SK-N-SH (cell line): ENCODE measurements around the gene FRMD5.

ENCODE experiments used
- POLR2AphosphoS5 ChIP-seq: IDR thresholded peaks from 2 replicates; pipeline ENCODE4 v1.6.1; 2012; ENCODE audit warnings: low read depth, low read length
- TF ChIP-seq, protein P1 (sequence below): fragments of 150-350 bp; IDR thresholded peaks from 2 replicates; pipeline ENCODE4 v1.6.1; 2017; ENCODE audit warnings: antibody characterized with exemption, low read length, low read depth, borderline replicate concordance
- TF ChIP-seq, protein P2 (sequence below): fragments of 200-600 bp; sonication (generic); IDR thresholded peaks from 2 replicates; pipeline ENCODE4 v1.6.1; 2017; ENCODE audit warnings: antibody characterized with exemption, mild to moderate bottlenecking, moderate library complexity
- TF ChIP-seq, protein P3 (sequence below): IDR thresholded peaks from 2 replicates; pipeline ENCODE4 v1.4.0; 2012; ENCODE audit warnings: low read depth

DNA sequence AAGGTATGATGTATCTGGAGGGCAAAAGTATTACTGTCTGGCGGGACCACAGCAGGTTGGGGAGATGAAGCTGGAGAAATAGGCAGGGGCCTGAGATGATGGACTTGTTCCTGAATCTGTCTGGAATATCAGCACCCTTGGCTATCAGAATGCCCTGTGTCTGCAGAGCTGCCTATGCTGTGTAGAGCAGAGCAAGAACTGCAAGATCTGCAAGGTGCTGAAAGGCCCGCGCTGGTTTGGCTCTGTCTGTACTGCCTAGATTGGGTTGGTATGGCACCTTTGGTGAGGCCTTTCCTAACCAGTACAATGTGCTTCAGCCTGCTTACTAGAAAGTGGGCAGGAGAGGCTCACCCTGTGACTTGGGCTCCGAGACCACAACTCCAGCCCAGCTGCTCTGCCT is 271.5 kb downstream of the FRMD5 start:
- TF ChIP-seq, protein P1, sequence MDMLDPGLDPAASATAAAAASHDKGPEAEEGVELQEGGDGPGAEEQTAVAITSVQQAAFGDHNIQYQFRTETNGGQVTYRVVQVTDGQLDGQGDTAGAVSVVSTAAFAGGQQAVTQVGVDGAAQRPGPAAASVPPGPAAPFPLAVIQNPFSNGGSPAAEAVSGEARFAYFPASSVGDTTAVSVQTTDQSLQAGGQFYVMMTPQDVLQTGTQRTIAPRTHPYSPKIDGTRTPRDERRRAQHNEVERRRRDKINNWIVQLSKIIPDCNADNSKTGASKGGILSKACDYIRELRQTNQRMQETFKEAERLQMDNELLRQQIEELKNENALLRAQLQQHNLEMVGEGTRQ: no peak
- TF ChIP-seq, protein P2, sequence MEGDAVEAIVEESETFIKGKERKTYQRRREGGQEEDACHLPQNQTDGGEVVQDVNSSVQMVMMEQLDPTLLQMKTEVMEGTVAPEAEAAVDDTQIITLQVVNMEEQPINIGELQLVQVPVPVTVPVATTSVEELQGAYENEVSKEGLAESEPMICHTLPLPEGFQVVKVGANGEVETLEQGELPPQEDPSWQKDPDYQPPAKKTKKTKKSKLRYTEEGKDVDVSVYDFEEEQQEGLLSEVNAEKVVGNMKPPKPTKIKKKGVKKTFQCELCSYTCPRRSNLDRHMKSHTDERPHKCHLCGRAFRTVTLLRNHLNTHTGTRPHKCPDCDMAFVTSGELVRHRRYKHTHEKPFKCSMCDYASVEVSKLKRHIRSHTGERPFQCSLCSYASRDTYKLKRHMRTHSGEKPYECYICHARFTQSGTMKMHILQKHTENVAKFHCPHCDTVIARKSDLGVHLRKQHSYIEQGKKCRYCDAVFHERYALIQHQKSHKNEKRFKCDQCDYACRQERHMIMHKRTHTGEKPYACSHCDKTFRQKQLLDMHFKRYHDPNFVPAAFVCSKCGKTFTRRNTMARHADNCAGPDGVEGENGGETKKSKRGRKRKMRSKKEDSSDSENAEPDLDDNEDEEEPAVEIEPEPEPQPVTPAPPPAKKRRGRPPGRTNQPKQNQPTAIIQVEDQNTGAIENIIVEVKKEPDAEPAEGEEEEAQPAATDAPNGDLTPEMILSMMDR: no peak
- no peak for TF ChIP-seq POLR2AphosphoS5
- TF ChIP-seq, protein P3, sequence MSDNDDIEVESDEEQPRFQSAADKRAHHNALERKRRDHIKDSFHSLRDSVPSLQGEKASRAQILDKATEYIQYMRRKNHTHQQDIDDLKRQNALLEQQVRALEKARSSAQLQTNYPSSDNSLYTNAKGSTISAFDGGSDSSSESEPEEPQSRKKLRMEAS: no peak
